Measurements from ENCODE around the gene PPP1R12B.
"Not testable (repeated sequence)": the region's sequence is repeated elsewhere in the genome, so short reads cannot be mapped to it uniquely, and the experiment has no call there.

The PPP1R12B gene

GRCh38 chr1:202462342-202463076 is 114.0 kb downstream of the PPP1R12B start:
- TF ChIP-seq, protein P1, sequence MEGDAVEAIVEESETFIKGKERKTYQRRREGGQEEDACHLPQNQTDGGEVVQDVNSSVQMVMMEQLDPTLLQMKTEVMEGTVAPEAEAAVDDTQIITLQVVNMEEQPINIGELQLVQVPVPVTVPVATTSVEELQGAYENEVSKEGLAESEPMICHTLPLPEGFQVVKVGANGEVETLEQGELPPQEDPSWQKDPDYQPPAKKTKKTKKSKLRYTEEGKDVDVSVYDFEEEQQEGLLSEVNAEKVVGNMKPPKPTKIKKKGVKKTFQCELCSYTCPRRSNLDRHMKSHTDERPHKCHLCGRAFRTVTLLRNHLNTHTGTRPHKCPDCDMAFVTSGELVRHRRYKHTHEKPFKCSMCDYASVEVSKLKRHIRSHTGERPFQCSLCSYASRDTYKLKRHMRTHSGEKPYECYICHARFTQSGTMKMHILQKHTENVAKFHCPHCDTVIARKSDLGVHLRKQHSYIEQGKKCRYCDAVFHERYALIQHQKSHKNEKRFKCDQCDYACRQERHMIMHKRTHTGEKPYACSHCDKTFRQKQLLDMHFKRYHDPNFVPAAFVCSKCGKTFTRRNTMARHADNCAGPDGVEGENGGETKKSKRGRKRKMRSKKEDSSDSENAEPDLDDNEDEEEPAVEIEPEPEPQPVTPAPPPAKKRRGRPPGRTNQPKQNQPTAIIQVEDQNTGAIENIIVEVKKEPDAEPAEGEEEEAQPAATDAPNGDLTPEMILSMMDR (IDR thresholded peaks at IDR 0.05): no peak
- Histone ChIP-seq H3K4me1 (ENCODE audit: control insufficient read depth in 1 of 2, insufficient read depth in 1 of 2, low read depth in 1 of 2, low read length in 1 of 2) (no peaks in the 10 kb centered on the region), H3K4me3 (ENCODE audit: low read depth in 1 of 2, low read length in 1 of 2) (no peak overlapping the region), H3K36me3 (peaks cover 12% of the 10 kb centered on the region), H3K9me3 (no peaks in the 10 kb centered on the region), H3K27me3 (no peaks in the 10 kb centered on the region), H3K27ac (no peak overlapping the region)

DNA sequence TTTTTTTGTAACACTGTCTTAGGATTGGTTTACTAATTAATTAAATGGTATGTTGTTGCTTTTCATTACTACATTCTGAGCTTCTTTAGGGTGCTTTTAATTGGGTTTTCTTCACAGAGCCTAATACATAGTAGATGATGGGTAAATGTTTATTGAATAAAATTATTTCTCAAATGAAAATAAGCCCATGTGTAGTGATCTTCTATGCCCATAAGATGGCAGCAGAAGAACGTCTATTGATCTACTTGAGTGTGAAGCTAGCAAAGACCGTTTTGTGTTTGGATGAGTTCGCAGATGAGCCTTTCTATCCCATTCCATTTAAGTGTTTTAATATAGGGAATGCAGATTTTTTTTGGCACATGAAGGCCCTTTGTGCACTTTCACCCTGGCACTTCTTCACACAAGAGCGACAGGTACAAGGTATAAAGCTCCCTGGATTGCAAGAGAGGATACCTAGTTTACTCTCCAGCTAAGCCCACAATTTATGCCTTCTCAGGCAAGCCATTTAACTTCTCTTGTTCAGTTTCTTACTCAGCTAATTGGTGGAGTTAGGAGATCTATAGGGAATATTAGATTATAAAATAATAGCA is 115.7 kb downstream of the PPP1R12B start:
- H3K27ac ChIP-seq; H3K9me3 ChIP-seq; H3K4me3 ChIP-seq (ENCODE audit: low read depth in 1 of 2, low read length in 1 of 2); H3K27me3 ChIP-seq: not testable (repeated sequence)
- TF ChIP-seq, protein P1 (IDR thresholded peaks at IDR 0.05): peak; percentile 76
- peaks cover 10% of the 10 kb centered on the region in 2 experiments for H3K4me1 ChIP-seq (ENCODE audit: control insufficient read depth in 1 of 2, insufficient read depth in 1 of 2, low read depth in 1 of 2, low read length in 1 of 2)
- peaks cover 12% of the 10 kb centered on the region for H3K36me3 ChIP-seq

DNA sequence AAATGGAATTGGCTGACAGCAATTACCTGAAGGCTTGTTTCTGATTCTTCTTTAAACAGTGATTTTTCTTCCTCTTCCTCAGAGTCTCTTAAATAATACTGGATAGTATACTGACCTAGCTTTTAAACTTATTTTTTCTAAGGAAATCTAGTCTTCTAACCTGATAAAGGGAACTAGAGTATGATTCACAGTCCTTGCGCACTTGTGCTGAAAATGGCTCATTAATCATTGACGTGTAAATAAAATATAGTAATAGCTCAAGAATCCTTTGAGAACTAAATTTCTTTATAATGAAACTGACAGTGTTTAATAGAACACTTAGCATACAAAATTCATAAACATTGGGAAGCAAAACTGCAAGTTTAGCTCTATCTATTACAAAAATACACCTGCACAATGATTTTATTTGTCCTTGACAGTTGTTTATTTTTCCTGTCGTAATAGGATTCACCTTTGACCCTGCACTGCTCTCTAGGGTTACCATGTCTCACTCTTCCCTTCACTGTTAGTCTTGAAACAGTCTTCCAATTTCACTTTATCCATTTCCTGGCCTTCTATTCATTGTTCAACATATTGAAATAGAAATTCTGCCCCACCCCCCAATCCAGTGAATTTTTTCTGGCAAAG is 117.3 kb downstream of the PPP1R12B start:
- not testable (repeated sequence) for H3K27ac ChIP-seq; H3K4me3 ChIP-seq (ENCODE audit: low read depth in 1 of 2, low read length in 1 of 2); H3K9me3 ChIP-seq; H3K36me3 ChIP-seq; H3K27me3 ChIP-seq
- H3K4me1 ChIP-seq (ENCODE audit: control insufficient read depth in 1 of 2, insufficient read depth in 1 of 2, low read depth in 1 of 2, low read length in 1 of 2): peaks cover 24 to 25% of the 10 kb centered on the region in 2 experiments

DNA sequence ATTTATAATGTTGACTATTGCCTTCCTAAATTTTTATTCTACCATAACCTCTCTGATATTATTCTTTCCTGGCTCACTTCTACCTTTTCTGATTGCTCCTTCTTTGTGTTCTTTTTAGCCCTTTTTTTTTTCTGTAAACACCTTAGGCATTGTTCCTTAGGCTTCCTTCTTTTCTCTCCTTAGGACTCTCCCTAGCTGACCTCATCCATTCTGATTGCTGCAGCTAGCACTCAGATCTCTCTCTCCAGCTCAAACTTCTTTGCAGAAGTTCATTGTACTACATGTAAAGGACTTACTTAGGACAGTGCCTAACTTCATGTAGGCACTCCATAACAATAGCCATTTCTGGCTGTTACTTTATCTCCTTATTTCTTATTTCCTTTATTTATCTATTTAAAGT is 117.8 kb downstream of the PPP1R12B start:
- H3K4me3 ChIP-seq (ENCODE audit: low read depth in 1 of 2, low read length in 1 of 2); H3K9me3 ChIP-seq; H3K27me3 ChIP-seq; H3K36me3 ChIP-seq: not testable (repeated sequence)
- Histone ChIP-seq H3K4me1 (ENCODE audit: control insufficient read depth in 1 of 2, insufficient read depth in 1 of 2, low read depth in 1 of 2, low read length in 1 of 2) (peaks cover 26 to 27% of the 10 kb centered on the region in 2 experiments), H3K27ac (peak overlapping the region; percentile 7)

DNA sequence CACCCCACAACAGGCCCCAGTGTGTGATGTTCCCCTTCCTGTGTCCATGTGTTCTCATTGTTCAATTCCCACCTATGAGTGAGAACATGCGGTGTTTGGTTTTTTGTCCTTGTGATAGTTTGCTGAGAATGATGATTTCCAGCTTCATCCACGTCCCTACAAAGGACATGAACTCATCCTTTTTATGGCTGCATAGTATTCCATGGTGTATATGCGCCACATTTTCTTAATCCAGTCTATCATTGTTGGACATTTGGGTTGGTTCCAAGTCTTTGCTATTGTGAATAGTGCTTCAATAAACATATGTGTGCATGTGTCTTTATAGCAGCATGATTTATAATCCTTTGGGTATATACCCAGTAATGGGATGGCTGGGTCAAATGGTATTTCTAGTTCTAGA is 118.9 kb downstream of the PPP1R12B start:
- H3K27ac ChIP-seq; H3K27me3 ChIP-seq; H3K9me3 ChIP-seq; H3K36me3 ChIP-seq; H3K4me3 ChIP-seq (ENCODE audit: low read depth in 1 of 2, low read length in 1 of 2): not testable (repeated sequence)
- H3K4me1 ChIP-seq (ENCODE audit: control insufficient read depth in 1 of 2, insufficient read depth in 1 of 2, low read depth in 1 of 2, low read length in 1 of 2): peaks cover 26 to 28% of the 10 kb centered on the region in 2 experiments

- Histone ChIP-seq H3K4me3 (ENCODE audit: low read depth in 1 of 2, low read length in 1 of 2) (peak overlapping the region in 1 of 2 experiments; percentile 32), H3K27ac (peak overlapping the region; percentile 74), H3K4me1 (ENCODE audit: control insufficient read depth in 1 of 2, insufficient read depth in 1 of 2, low read depth in 1 of 2, low read length in 1 of 2) (peaks cover 33 to 35% of the 10 kb centered on the region in 2 experiments)
- H3K36me3 ChIP-seq, H3K27me3 ChIP-seq, H3K9me3 ChIP-seq: not testable (repeated sequence)
- TF ChIP-seq, protein P1 (IDR thresholded peaks at IDR 0.05): peak; percentile 9
Measured at GRCh38 chr1:202468695-202469094, 120.2 kb downstream of the PPP1R12B start.

DNA sequence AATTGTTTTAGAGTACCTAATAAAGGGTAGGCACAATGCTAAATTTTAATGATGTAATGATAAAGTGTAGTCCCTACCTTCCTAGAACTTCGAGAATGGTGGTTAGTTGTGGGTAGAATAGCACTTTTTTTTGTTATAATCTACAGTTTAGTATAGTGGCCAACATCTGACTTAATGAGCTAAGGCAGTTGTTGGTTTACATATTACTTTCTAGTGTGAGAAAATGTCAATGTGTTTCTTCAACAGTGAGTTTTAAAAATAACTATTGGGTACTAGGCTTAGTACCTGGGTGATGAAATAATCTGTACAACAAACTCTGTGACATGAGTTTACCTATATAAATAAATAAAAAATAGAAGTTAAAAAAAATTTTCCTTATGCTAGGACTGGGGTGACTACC is 120.6 kb downstream of the PPP1R12B start:
- peaks cover 35 to 37% of the 10 kb centered on the region in 2 experiments for H3K4me1 ChIP-seq (ENCODE audit: control insufficient read depth in 1 of 2, insufficient read depth in 1 of 2, low read depth in 1 of 2, low read length in 1 of 2)
- not testable (repeated sequence) for H3K36me3 ChIP-seq, H3K27me3 ChIP-seq, H3K9me3 ChIP-seq
- peak overlapping the region in 1 of 2 experiments; percentile 32 for H3K4me3 ChIP-seq (ENCODE audit: low read depth in 1 of 2, low read length in 1 of 2)
- peak overlapping the region; percentile 74 for H3K27ac ChIP-seq
